OCI-LY1 (cell line): ENCODE data around the gene PCNX2.

Source experiments
- H2AFZ ChIP-seq: fragments of 200-600 bp; sonication (generic), shearing (Covaris generic); 2 replicates; pipeline ENCODE4 v1.6.0; 2014; ENCODE audit warnings: antibody characterized with exemption, mild to moderate bottlenecking, low read length
- H3F3A ChIP-seq: fragments of 200-600 bp; sonication (generic), shearing (Covaris generic); 2 replicates; pipeline ENCODE4 v1.6.0; 2014; ENCODE audit warnings: mild to moderate bottlenecking, antibody characterized with exemption, low read length, moderate library complexity; ENCODE audit not compliant: insufficient read depth
- H3K27ac ChIP-seq: fragments of 200-600 bp; sonication (generic); 2 replicates; pipeline ENCODE4 v1.5.1; 2014; ENCODE audit warnings: low read length, mixed run types, mild to moderate bottlenecking, low read depth; ENCODE audit not compliant: poor library complexity, severe bottlenecking
- H3K27me3 ChIP-seq: fragments of 200-600 bp; sonication (generic); 2 replicates; pipeline ENCODE4 v1.6.0; 2014; ENCODE audit warnings: antibody characterized with exemption, mild to moderate bottlenecking, low read length, moderate library complexity; ENCODE audit not compliant: insufficient read depth
- H3K36me3 ChIP-seq: fragments of 200-600 bp; sonication (generic); 2 replicates; pipeline ENCODE4 v1.6.1; 2014; ENCODE audit warnings: mild to moderate bottlenecking, antibody characterized with exemption, low read length, moderate library complexity, mixed read lengths; ENCODE audit not compliant: insufficient read depth
- H3K4me1 ChIP-seq: fragments of 200-600 bp; sonication (generic); 2 replicates; pipeline ENCODE4 v1.5.1; 2014; ENCODE audit warnings: mild to moderate bottlenecking, low read length, moderate library complexity; ENCODE audit not compliant: insufficient read depth, severe bottlenecking
- H3K4me2 ChIP-seq: fragments of 200-600 bp; sonication (generic), shearing (Covaris generic); 2 replicates; pipeline ENCODE4 v1.6.1; 2014; ENCODE audit warnings: low read length
- H3K4me3 ChIP-seq: fragments of 200-600 bp; sonication (generic); 2 replicates; pipeline ENCODE4 v1.5.1; 2014; ENCODE audit warnings: low read length, low read depth, mild to moderate bottlenecking, mixed read lengths; ENCODE audit not compliant: poor library complexity, severe bottlenecking
- H3K79me2 ChIP-seq: fragments of 200-600 bp; shearing (Covaris generic); 2 replicates; pipeline ENCODE4 v1.6.1; 2016; ENCODE audit warnings: mixed run types, low read length, mixed read lengths; ENCODE audit not compliant: insufficient read depth
- H3K9ac ChIP-seq: fragments of 200-600 bp; sonication (generic), shearing (Covaris generic); 2 replicates; pipeline ENCODE4 v1.6.1; 2014; ENCODE audit warnings: mild to moderate bottlenecking, low read length, mixed read lengths
- H3K9me2 ChIP-seq: fragments of 200-600 bp; sonication (generic), shearing (Covaris generic); 2 replicates; pipeline ENCODE4 v1.6.1; 2014; ENCODE audit warnings: low read depth, mild to moderate bottlenecking, low read length, mixed read lengths
- H3K9me3 ChIP-seq: fragments of 200-600 bp; shearing (Covaris generic); 2 replicates; pipeline ENCODE4 v1.6.1; 2014; ENCODE audit warnings: low read length, mixed read lengths
- H4K20me1 ChIP-seq: fragments of 200-600 bp; sonication (generic), shearing (Covaris generic); 2 replicates; pipeline ENCODE4 v1.6.0; 2016; ENCODE audit warnings: mild to moderate bottlenecking, low read length; ENCODE audit not compliant: insufficient read depth
- EZH2 ChIP-seq: fragments of 200-600 bp; sonication (generic), shearing (Covaris generic); IDR thresholded peaks from 2 replicates; pipeline ENCODE4 v1.8.0; 2017; ENCODE audit warnings: borderline replicate concordance, mixed run types, mild to moderate bottlenecking, antibody characterized with exemption, low read length, moderate library complexity, mixed read lengths
- TF ChIP-seq, protein P1 (sequence below): fragments of 200-600 bp; sonication (generic), shearing (Covaris generic); IDR thresholded peaks from 2 replicates; pipeline ENCODE4 v1.5.1; 2017; ENCODE audit warnings: mild to moderate bottlenecking, antibody characterized with exemption, low read length, moderate library complexity, mixed read lengths

Gene PCNX2

DNA sequence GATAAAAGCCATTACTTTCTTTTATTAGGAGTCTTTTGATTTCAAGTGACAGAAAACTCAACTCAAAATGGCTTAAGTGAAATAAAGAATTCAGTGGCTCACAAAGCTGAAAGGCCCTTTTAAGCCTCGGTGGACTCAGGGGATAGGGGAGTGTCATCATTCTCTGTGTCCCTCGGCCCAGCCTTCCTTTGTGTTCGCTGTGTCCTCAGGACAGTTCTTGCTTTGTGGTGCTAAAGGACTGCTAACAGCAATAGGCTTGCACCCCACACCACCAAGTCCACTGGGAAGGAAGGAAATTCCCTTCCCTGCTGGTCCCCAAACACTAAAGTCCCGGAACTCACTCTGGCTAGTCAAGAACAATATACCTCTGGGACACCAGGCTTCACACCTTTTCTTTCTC is 216.0 kb downstream of the PCNX2 start:
- H3F3A ChIP-seq: no peaks in the 10 kb centered on the region
- peaks cover 12% of the 10 kb centered on the region for H3K4me1 ChIP-seq
- no peak for TF ChIP-seq EZH2
- TF ChIP-seq, protein P1, sequence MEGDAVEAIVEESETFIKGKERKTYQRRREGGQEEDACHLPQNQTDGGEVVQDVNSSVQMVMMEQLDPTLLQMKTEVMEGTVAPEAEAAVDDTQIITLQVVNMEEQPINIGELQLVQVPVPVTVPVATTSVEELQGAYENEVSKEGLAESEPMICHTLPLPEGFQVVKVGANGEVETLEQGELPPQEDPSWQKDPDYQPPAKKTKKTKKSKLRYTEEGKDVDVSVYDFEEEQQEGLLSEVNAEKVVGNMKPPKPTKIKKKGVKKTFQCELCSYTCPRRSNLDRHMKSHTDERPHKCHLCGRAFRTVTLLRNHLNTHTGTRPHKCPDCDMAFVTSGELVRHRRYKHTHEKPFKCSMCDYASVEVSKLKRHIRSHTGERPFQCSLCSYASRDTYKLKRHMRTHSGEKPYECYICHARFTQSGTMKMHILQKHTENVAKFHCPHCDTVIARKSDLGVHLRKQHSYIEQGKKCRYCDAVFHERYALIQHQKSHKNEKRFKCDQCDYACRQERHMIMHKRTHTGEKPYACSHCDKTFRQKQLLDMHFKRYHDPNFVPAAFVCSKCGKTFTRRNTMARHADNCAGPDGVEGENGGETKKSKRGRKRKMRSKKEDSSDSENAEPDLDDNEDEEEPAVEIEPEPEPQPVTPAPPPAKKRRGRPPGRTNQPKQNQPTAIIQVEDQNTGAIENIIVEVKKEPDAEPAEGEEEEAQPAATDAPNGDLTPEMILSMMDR: no peak
- no peak overlapping the region for H3K4me3 ChIP-seq
- H2AFZ ChIP-seq: no peak overlapping the region
- H3K4me2 ChIP-seq: no peak overlapping the region
- H3K9me3 ChIP-seq: no peaks in the 10 kb centered on the region
- no peak overlapping the region for H3K27ac ChIP-seq
- no peaks in the 10 kb centered on the region for H3K79me2 ChIP-seq
- no peak overlapping the region for H3K9ac ChIP-seq
- H3K36me3 ChIP-seq: no peaks in the 10 kb centered on the region
- no peaks in the 10 kb centered on the region for H4K20me1 ChIP-seq
- H3K9me2 ChIP-seq: no peaks in the 10 kb centered on the region
- H3K27me3 ChIP-seq: no peaks in the 10 kb centered on the region

DNA sequence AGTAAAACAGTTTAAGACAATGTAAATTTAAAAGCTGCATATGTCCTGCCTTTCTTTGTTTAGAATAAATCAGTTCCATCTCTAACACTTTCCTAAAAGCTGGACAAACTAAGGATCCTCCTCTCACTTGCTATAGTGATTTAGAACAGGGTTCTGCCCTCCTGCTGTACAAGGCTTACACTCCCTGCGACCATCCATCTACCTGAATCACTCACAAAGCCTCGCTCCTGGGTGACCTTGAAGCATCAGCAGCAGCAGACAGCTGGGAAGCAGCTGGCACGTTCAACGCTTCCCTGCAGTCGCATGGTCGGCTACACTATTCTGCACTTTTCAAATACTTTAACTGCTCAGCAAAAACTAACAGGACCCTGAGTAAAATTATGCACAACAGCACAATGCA is 217.1 kb downstream of the PCNX2 start:
- H3K9me2 ChIP-seq: no peaks in the 10 kb centered on the region
- no peak overlapping the region for H3K4me2 ChIP-seq
- no peak overlapping the region for H2AFZ ChIP-seq
- H3K9ac ChIP-seq: no peak overlapping the region
- H3K4me3 ChIP-seq: no peak overlapping the region
- no peaks in the 10 kb centered on the region for H3K36me3 ChIP-seq
- no peaks in the 10 kb centered on the region for H3K9me3 ChIP-seq
- H3F3A ChIP-seq: no peaks in the 10 kb centered on the region
- no peaks in the 10 kb centered on the region for H3K27me3 ChIP-seq
- no peak overlapping the region for H3K27ac ChIP-seq
- TF ChIP-seq, protein P1: no peak
- no peak for TF ChIP-seq EZH2
- peaks cover 11% of the 10 kb centered on the region for H3K4me1 ChIP-seq
- H3K79me2 ChIP-seq: no peaks in the 10 kb centered on the region
- no peaks in the 10 kb centered on the region for H4K20me1 ChIP-seq

DNA sequence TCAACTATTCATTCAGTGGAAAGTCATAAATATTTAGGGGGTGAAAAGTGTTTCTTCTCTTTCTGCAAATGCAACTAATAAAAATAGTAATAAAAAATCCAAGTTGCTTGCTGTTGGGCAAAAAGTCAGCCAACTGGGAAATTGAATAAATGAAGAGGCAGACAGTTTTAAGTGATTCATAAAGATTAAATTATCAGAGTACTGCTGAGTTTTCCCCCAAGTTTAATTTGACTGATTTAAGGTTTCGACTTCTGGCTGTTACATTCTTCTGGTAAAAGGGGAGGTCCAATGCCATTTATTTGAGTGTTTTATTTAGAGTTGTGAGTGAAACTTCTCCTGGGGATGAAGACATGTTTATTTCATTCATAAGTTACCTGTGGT is 219.6 kb downstream of the PCNX2 start:
- no peak for TF ChIP-seq EZH2
- TF ChIP-seq, protein P1: no peak
- H3K27ac ChIP-seq: no peak overlapping the region
- H3K9me3 ChIP-seq: no peaks in the 10 kb centered on the region
- no peak overlapping the region for H2AFZ ChIP-seq
- H3K4me2 ChIP-seq: no peak overlapping the region
- H3K27me3 ChIP-seq: no peaks in the 10 kb centered on the region
- no peaks in the 10 kb centered on the region for H4K20me1 ChIP-seq
- H3K79me2 ChIP-seq: no peaks in the 10 kb centered on the region
- no peaks in the 10 kb centered on the region for H3K36me3 ChIP-seq
- H3K4me3 ChIP-seq: no peak overlapping the region
- H3K4me1 ChIP-seq: no peaks in the 10 kb centered on the region
- H3F3A ChIP-seq: no peaks in the 10 kb centered on the region
- H3K9ac ChIP-seq: no peak overlapping the region
- no peaks in the 10 kb centered on the region for H3K9me2 ChIP-seq
